NAMALWA (cell line): ENCODE data around the gene KLF6.

ENCODE experiments used
- DNase-seq: peaks from one replicate; pipeline ENCODE4 v3.0.0-alpha.2; 2015; ENCODE audit warnings: low spot score

KLF6 gene

GRCh38 chr10:3787816-3788215, 2.8 kb upstream of the KLF6 start:
- DNase-seq, result no peak

DNA sequence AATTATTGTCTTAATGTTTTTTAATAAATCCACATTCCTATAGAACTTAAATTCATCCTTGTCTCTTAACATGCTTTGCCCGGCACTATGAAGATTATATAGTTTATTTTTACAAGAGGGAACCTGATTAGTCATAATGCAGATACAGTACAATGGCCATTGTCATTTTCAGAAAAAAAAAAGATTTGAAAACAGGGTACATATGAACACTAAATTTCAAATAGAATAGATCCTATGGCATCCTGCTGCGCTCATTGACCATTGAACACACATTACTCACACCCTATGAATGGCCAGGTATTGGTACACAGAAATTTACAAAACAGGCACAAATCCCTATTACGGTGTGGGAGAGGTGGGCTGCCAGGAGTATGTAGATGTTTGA, 2.0 kb upstream of the KLF6 start:
- DNase-seq, result peak; percentile 5

DNA sequence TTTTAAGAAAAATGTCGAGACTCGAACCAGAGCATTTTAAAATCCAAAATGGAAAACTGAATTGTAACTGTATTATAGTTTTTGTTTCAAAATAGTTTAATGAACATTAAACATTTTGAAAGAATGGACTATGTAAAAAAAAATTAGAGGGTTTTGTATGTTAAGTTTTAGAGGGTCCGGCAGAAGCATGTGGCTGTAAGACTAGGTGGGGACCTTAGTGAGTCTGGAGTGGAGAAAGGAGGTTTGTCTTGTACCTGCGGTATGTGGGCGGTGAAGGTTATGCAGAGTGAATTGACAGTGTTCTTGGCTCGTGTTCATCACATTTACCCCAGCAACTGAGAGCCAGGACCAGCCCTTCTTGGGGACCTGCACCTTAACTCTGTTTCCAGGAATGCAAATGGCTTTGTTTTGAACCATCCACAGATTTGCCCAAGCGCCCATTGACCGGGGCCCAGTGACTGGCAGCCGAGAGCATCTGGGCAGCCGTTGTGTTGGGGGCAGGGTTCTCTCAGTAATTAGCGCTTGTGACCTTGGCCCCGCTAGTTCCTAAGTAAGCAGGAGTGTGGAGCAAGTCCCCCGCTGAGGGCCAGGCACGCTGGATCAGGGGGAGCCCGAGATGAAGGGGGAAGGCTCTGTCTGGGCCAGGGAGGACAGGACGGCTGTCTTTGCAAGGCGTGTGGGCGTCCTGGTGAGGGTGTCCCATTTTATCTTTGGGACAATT, 1.4 kb upstream of the KLF6 start:
- peak; percentile 32 for DNase-seq

DNA sequence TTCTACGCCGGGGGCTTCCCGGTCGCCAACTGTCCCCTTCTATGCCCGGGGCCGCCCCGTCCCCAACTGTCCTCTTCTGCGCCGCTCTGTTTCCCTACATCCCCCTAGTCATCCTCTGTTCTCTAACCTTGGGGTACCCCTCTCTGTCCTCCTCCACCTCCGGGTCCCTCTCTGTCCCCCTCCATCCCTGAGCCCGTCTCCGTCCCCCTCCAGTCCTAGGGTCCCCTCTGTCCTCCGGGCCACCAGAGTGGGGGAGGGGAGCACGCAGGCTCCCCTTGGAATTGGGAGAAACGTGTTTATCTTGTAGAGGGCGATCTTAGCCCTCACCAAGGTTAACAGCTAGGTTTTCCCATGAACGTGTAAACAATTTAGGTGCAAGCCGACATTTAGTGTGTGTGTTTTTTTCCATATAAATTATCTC, 852 bp upstream of the KLF6 start:
- DNase-seq, result peak; percentile 49

DNA sequence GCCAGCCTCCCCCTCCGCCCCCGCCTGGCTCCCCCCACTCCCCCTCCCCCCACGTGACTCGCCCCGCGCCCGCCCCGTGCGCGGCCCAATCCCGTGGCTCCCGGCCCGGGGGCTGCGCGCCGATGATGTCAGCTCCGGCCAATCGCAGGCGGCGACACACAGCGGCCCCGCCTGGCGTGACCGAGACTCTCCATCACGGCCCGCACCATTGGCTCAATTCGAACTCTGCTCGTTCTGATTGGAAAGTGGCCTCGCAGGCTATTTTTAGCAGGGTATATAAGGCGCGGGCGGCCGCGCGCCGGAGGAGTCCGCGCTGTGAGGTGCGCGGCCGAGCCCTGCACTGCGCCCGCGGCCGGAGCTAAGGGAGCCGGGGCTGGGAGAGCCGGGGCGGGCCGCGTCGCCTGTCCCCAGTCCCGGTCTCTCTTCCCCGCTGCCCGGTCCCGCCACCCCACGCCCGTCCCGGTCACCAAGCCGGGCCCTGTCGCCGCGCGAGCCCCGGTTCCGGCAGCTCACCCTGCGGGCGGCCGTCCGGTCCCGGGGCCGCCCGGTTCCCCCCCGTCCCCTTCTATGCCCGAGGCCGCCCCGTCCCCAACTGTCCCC, 342 bp upstream of the KLF6 start:
- peak; percentile 98 for DNase-seq

DNA sequence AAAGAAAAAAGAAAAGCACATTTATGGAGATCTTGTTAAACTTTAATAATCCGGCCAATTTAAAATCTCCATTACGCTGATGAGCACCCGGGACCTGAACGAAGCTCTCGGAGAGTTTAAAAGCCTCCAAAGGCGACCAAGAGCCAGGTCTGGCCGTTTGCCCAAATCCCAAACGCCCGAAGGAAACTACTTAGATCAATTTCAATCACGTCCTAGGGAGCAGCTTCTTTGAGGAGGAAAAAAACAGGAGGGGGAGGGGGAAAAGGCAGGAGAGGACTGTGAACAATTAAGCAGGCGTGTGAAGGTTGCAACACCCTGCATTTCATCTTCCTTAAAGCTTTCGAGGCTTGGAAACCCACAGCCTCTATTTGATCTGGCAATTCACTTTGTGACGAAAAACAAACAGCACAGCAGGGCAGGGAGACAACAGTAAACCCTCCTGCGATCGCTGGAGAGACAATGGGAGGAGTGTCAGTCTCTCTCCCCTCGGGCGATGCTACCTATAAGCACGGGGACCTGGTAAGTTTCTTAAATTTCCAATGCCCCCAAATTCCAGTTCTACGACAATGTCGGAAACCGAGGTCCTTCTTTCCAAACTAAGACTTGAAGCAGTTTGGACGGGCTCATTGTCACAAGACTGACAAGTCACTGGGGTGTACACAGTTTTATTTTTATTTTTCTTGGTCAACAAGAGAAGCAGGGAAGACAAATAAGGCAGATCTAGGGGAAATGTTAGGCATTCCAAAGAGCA, 1.2 kb downstream of the KLF6 start:
- DNase-seq, result peak; percentile 70

DNA sequence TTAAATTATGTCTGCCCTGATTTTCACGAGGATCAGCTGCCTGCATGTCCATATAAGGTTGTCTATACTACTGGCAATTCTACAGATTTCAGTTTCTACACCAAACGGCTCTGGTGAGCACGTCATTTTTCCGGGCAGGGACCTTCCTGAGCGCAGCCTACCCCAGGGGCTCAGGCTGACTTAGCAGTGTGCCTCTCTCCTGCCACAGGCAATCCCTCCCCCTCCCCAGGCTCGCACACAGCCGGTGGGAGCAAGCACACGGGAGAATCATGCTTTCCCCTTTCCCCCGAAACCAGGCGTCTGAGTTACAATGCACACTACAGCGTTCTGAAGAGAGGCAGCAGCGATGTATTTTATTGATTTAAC, 1.7 kb downstream of the KLF6 start:
- peak; percentile 74 for DNase-seq

- DNase-seq, result peak; percentile 69
Observed at GRCh38 chr10:3782451-3783315, 2.3 kb downstream of the KLF6 start.

- DNase-seq, result peak; percentile 34
Observed at GRCh38 chr10:3782146-3782450, 2.9 kb downstream of the KLF6 start.

DNA sequence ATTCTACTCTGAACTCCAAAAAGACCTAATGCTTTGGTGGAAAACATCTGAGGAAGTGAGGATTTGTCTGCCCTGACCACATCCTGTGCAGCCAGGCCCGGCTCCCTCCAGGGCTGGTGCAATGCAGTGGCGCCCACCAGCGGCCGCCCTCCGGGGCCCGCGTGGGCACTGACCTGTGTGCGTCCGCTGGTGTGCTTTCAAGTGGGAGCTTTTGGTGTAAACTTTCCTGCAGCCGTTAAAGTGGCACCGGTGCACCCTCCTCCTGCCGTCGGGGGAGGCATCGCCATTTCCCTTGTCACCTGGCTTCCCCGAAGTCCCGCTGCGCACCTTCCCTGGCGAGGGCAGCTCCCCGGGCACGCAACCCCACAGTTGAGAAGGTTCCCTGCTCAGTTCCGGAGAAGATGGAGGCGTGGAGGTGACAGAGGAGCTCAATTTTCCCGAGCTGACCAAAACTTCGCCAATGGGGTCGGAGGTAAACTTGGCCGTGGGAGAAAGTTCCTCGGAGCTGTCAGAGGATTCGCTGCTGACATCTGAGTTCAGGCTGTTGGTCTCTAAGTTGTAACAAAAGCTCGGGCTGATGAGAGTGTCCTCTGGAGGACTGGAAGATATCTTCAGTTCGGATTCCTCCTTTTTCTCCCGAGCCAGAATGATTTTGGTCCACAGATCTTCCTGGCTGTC, 3.4 kb downstream of the KLF6 start:
- DNase-seq, result peak; percentile 13

GRCh38 chr10:3780771-3781467, 4.1 kb downstream of the KLF6 start:
- DNase-seq, result no peak

DNA sequence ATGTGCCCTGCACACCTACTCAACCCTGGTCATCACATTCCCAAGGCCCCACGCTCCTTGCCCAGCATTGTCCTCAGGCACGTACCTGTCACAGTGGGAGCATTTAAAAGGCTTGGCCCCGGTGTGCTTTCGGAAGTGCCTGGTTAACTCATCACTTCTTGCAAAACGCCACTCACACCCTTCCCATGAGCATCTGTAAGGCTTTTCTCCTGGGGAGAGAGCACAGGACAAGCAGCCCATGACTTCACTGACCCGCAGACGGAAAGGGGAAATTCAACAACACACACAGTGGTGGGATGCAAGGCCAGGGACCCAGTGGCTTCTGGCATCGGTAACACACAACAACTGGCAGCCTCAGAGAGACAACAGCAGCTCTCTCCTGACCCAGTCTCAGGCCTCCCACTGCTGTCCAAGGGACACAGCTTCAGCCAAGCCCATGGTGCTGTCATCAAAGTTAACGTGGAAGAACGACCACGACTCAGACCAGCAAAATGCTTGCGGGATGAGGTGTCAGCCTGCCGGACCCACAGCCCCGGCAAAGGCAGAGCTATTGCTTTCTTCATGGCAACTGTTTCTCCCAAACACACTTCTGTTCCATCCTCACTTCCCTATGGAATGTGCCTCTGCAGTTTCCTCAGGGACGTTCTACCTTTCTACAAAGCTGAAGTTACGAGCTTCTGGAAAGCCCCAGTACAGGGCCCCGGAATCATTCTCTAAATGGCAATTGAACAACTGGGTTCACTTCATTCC, 4.8 kb downstream of the KLF6 start:
- no peak for DNase-seq

DNA sequence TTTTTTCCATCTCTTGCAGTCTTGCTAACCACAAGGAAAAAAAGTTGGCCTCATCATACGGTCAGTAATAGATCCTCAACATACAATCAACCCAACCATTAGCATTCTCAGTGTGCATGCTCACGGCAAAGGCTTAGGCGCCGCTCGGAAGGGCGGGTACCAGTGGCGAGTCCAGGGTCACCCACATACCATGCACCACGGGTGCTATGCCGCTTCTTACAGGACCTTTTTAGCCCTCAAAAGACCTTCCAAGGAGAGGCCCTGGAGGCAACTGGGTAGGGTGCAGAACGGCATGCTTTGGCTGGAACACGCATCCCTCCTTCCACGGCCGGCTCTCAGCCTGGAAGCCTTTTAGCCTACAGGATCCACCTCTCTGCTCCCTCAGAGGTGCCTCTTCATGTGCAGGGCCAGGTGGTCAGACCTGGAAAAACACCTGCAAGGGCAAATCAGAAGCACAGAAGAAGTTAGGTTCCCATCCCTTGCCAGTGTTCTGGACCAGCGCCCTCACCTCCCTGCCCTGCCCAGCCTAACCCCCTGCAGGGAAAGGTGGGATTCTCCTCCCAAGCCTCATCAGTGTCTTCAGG, 5.8 kb downstream of the KLF6 start:
- no peak for DNase-seq

DNA sequence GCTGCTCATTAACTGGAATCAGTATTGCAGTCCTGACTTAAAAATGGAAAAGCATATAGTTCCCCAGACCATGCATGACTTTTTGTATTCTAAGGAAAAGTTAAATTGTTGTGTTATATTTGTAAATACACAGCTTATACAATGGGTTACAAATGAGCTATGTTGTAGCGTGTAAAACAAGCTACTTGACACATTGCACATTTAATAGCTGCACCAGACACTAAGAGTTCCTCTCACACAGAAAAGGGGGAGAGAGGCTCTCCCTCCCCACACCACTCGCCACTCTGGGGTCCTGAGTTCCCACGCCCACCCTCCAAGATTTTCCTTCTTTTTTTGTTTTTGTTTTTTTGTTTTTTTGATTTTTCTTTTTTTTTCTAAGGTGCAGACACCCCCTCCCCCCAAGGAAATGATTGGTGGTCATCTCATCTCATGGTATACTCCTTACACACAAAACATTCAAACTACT, 6.3 kb downstream of the KLF6 start:
- no peak for DNase-seq

- peak; percentile 3 for DNase-seq
Observed at GRCh38 chr10:3777981-3778691, 6.9 kb downstream of the KLF6 start.

- peak; percentile 16 for DNase-seq
Observed at GRCh38 chr10:3776796-3777571, 8.0 kb downstream of the KLF6 start.

DNA sequence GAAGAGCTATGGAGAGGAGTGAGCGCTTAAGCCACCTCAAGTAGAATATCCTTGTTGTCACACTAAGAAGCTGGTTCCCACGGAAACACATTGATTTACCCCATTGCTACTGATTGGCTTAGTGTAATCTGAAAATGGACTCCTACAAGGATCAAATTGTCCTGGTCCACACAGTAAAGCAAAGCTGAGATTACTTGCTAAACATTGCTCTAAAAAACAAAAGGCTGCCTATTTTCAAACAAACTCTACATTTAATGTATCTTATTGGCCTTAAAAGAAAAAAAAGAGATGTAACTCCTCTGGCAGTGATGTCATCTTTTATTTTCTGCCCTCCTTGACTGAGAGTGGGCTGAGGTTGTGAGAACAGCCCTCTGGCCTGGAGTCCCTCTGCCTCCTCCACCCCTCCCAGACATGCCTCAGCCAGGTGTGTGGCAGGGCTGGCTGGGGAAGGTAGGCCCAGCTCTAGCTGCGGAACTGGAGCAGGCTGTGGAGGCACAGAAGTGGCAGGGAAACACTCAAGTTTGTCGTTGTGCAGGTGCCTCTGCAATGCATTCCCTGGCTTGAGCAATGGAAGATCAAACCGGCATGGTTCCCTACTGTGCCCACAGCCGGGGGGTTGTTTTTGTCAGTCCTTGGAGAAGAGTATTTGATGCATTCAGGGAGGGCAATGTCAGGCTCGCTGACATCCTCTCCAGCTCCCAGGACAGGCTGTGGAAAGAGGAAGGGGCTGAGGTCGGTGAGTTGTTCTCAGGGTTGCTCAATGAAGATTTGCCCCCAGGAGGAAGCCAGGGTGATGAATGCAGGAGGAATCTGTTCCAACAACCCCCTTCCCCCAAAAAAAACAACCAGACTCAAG, 9.1 kb downstream of the KLF6 start:
- DNase-seq, result peak; percentile 19
